A549 treated with CORT108297 at 1 μM for 4 hours (cell line): ENCODE data around the gene TRMT2A. TPM values are rescaled to one million over a fixed set of nuclear protein-coding genes. Genes with fewer than 3 reads are reported as not detected.

Experiments
- total RNA-seq: library from RNA; stranded (reverse); fragments of 200-300 nt; extraction: Qiagen RNA extraction; gene quantifications from 5 replicates; pipeline ENCODE4 v1.2.3, GENCODE V29; 2022

TRMT2A gene
- total RNA-seq: 14.6 to 31.5 TPM (median 29.4 TPM) in 5 replicates

GRCh38 chr22:20116951-20117632 lies at the start of gene TRMT2A:
TSS of gene TRMT2A (minus strand) at chr22:20117226. CDS start at chr22:20116906, 320 bp downstream.

DNA sequence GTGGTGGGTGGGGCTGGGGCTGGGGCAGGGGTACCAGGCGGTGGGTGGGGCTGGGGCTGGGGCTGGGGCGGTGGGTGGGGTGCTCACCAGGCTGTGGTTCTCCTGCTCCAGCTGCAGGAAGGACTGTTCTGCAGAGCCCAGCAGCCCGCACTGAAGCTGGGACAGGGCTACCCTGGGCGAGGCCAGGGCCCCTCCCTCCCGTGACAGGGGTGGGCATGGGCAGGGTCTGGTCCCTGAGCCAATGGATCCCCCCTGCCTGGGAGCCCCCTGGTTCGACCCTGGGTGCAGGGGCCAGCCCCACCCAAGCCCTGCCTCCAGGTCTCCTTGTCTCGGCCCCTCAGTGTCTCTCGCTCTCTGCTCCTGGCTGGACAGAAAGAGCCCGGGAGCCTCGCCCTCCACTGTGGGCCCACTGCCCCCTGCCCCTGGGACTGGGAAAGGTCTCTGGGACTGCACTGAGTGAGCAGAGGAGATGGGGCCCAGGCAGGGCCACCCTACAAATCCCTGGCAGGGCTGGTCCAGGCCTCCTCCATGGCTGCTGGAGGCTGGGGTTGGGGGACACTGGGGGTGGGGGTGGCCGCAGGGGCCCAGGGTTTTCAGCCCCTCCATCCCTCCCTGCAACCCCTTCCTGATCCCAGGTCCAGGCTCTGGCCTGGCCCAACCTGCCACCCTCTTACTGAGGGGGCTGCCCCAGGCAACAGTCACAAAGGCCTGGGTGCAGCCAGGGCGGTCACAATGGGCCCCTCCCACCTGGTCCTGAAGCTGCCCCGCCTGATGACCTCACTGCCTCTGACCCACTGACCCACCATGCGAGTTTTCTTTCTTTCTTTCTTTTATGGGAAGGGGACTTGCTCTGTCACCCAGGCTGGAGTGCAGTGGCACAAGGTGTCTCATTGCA lies 33.6 kb upstream of the TRMT2A start, which contains the start of gene CCDC188:
Gene CCDC188, minus strand, starts transcription at position 675 of the 895 bp plus-strand sequence. Its CDS starts 69 bp downstream, at position 606.

DNA sequence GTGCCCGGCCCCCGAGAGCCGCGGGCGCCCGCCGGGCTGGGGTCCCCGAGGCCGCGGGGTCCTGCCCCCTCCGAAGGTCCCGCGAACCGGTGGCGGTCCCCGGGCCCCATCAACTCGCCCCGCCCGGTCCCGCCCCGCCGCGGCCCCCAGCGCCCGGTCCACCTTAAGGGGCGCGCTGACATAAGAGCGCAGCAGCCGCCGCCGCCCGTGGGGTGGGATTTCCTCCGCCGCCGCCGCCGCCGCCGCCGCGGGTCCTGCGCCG lies 14.5 kb upstream of the TRMT2A start, which contains the start of gene ZDHHC8:
Gene ZDHHC8, plus strand, starts transcription at position 208 of the 262 bp plus-strand sequence. CDS start 144 bp downstream, outside the sequence.

GRCh38 chr22:20115691-20116375 lies 1.2 kb downstream of the TRMT2A start, which contains the start of gene RANBP1:
TSS of gene RANBP1 (plus strand) at chr22:20116104. CDS start at chr22:20116185, 81 bp downstream.

DNA sequence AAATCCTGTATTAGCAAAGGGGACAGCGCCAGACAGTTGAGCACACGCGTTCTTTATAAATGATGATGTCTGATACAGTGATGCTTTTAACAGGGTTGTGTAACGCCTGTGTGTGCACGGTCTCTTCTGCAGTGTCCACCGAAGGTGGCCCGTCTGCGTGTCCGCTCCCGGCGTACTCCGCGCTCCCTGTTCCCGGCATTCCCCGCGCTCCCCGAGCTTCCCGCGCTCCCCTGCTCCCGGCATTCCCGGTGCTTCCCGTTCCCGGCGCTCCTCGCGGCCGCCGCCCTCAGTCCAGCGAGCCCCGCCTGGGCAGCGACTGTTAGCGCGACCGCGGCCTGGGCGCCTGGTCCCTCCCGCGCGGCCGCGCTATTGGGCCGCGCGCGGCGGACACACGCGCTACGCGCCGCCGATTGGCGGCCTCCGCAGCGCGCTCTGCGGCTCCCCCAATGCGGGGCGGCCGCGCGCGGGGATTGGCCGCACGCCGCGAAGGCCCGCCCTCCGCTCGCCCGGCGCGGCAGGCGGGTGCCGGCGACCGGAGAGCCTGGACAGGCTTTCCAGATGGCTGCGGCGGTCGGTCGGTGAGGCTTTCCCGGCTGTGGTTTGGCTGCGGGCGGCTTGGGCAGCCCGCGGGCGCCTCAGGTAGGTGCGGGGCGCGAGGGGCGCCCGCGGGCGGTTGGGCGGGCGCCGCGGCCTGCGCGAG lies 37.1 kb downstream of the TRMT2A start, which contains the start of gene DGCR8:
Gene DGCR8, plus strand, starts transcription at position 497 of the 700 bp plus-strand sequence. CDS start 5,723 bp downstream, outside the sequence.

Other genes with a start within 250 kb of the TRMT2A start
- 129 to 173 TPM (median 170 TPM) in 5 replicates for gene COMT, start 175.5 kb downstream of the TRMT2A start, total RNA-seq
- gene TXNRD2, start 175.4 kb downstream of the TRMT2A start, total RNA-seq: 31.7 to 43.9 TPM (median 37.4 TPM) in 5 replicates
- 2.2 to 3.2 TPM (median 2.7 TPM) in 5 replicates for gene ARVCF, start 100.4 kb downstream of the TRMT2A start, total RNA-seq
- 11.9 to 15.7 TPM (median 15.6 TPM) in 5 replicates for gene TANGO2, start 96.1 kb downstream of the TRMT2A start, total RNA-seq
- 19.1 to 22.7 TPM (median 21.1 TPM) in 5 replicates for gene DGCR8, start 37.0 kb downstream of the TRMT2A start, total RNA-seq
- gene RANBP1, start 1.1 kb downstream of the TRMT2A start, total RNA-seq: 269 to 300 TPM (median 289 TPM) in 5 replicates
- 20.5 to 40.3 TPM (median 35.9 TPM) in 5 replicates for gene ZDHHC8, start 14.6 kb upstream of the TRMT2A start, total RNA-seq
- not detected in 5 replicates for gene CCDC188, start 33.8 kb upstream of the TRMT2A start, total RNA-seq
- gene RTN4R, start 151.1 kb upstream of the TRMT2A start, total RNA-seq: 5.8 to 13.3 TPM (median 11.6 TPM) in 5 replicates
- gene DGCR6L, start 202.8 kb upstream of the TRMT2A start, total RNA-seq: 30.6 to 48.3 TPM (median 44.7 TPM) in 5 replicates